Mesenchymal stem cell (in vitro differentiated cells and primary cell): ENCODE results near the gene EYA2. TPM values are rescaled to one million over a fixed set of nuclear protein-coding genes. Genes with fewer than 3 reads are reported as not detected.

Source experiments
- small RNA-seq: library from polyadenylated mRNA; stranded (forward); fragments of <200 nt; extraction: miRNeasy Mini kit (QIAGEN cat#:217004); gene quantifications from one replicate; pipeline ENCODE3, GENCODE V24; 2013; ENCODE audit warnings: low read depth

The EYA2 gene

Small RNA genes lying within 50 kb of the gene (small RNA-seq; reads per million reads assigned to genes)
- not detected for gene MIR3616
